Peyer's patch (tissue), 4 donors: Measurements from ENCODE around the gene UFSP2.

Experiments used
- POLR2A ChIP-seq, 2 donors: fragments of 450-650 bp; IDR thresholded peaks; one replicate each; pipeline ENCODE4 v1.5.1; 2017; ENCODE audit warnings: antibody characterized with exemption in 2 of 2, mild to moderate bottlenecking in 2 of 2, moderate library complexity in 2 of 2
- TF ChIP-seq, protein P1 (sequence below), 6 experiments: fragments of 450-650 bp in 4 of 6; fragments of 200-600 bp in 2 of 6; sonication (generic) in 1 of 6; IDR thresholded peaks; one replicate each; pipeline ENCODE4 v1.5.1; 2017 to 2019; ENCODE audit warnings: antibody characterized with exemption in 6 of 6, mild to moderate bottlenecking in 3 of 6, moderate library complexity in 1 of 6

DNA sequence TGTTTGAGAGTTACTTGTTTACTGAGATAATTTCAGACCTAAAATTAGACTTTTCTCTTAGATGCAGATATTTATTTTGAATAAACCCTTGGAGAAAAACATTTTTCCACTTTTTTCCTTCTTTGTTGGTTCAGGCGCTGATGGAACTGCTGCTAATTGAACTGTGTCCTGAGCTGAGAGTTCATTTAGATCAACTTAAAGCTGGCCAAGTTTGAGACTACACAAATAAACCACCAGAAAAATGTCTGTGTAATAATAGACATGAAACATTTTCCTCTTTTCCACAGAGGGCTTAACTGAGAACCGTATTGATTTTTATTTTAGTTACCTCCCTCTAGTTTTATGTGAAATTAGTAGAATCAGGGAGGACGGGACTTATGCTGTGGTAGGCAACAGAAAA lies 62.5 kb downstream of the UFSP2 start:
- TF ChIP-seq, protein P1, sequence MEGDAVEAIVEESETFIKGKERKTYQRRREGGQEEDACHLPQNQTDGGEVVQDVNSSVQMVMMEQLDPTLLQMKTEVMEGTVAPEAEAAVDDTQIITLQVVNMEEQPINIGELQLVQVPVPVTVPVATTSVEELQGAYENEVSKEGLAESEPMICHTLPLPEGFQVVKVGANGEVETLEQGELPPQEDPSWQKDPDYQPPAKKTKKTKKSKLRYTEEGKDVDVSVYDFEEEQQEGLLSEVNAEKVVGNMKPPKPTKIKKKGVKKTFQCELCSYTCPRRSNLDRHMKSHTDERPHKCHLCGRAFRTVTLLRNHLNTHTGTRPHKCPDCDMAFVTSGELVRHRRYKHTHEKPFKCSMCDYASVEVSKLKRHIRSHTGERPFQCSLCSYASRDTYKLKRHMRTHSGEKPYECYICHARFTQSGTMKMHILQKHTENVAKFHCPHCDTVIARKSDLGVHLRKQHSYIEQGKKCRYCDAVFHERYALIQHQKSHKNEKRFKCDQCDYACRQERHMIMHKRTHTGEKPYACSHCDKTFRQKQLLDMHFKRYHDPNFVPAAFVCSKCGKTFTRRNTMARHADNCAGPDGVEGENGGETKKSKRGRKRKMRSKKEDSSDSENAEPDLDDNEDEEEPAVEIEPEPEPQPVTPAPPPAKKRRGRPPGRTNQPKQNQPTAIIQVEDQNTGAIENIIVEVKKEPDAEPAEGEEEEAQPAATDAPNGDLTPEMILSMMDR (IDR thresholded peaks at IDR 0.05) = no peak
- TF ChIP-seq POLR2A (IDR thresholded peaks at IDR 0.05) = no peak
